ENCODE measurements around the gene XPO6. TPM values are rescaled to one million over a fixed set of nuclear protein-coding genes. Genes with fewer than 3 reads are reported as not detected.

The XPO6 gene
- total and polyA plus RNA-seq, 4 donors = 27.5 to 50.0 (median 36.0) TPM

- WGBS = 93% methylated on average over 2 of the region's 2 CpGs
- Histone ChIP-seq H3K27me3 (ENCODE audit: control insufficient read depth in 4 of 4, insufficient read depth in 4 of 4, low read length in 3 of 4) (no peaks in the 10 kb centered on the region), H3K4me3 (ENCODE audit: low read depth in 1 of 3, low read length in 3 of 3) (no peak overlapping the region), H3K27ac (ENCODE audit: low read depth in 1 of 2, low read length in 2 of 2) (no peak overlapping the region), H3K36me3 (ENCODE audit: control insufficient read depth in 4 of 4, insufficient read depth in 3 of 4, low read depth in 1 of 4, low read length in 3 of 4) (peaks cover 8 to 54% (median 27%) of the 10 kb centered on the region in 4 donors), H3K9ac (ENCODE audit: low read depth in 1 of 2, low read length in 2 of 2) (no peak overlapping the region), H3K4me1 (ENCODE audit: control insufficient read depth in 4 of 4, insufficient read depth in 4 of 4, low read length in 3 of 4) (peaks cover 0 to 2% (median 0%) of the 10 kb centered on the region in 4 donors), H3K9me3 (ENCODE audit: control insufficient read depth in 4 of 4, low read length in 3 of 4) (no peaks in the 10 kb centered on the region)
- DNase-seq (ENCODE audit: low spot score) = no peak
- TF ChIP-seq REST (IDR thresholded peaks at IDR 0.05) (no peak), ATF3 (IDR thresholded peaks at IDR 0.05) (no peak), RXRA (IDR thresholded peaks at IDR 0.05) (no peak), MAX (IDR thresholded peaks at IDR 0.05) (no peak), TAF1 (conservative IDR thresholded peaks at IDR 0.05) (no peak), FOXA2 (IDR thresholded peaks at IDR 0.05) (no peak), FOXA1 (IDR thresholded peaks at IDR 0.05) (no peak), NR2F2 (IDR thresholded peaks at IDR 0.05) (no peak), GABPA (IDR thresholded peaks at IDR 0.05 in 1 of 2, conservative IDR thresholded peaks at IDR 0.05 in 1 of 2) (no peak), EGR1 (IDR thresholded peaks at IDR 0.05; ENCODE audit: low read depth in 2 of 2) (no peak), SP1 (IDR thresholded peaks at IDR 0.05) (no peak), HNF4G (IDR thresholded peaks at IDR 0.05) (no peak), ZBTB33 (IDR thresholded peaks at IDR 0.05) (no peak), HNF4A (conservative IDR thresholded peaks at IDR 0.05) (no peak), RAD21 (IDR thresholded peaks at IDR 0.05) (no peak), YY1 (IDR thresholded peaks at IDR 0.05) (no peak), JUND (IDR thresholded peaks at IDR 0.05) (no peak)
- TF ChIP-seq, protein P1, sequence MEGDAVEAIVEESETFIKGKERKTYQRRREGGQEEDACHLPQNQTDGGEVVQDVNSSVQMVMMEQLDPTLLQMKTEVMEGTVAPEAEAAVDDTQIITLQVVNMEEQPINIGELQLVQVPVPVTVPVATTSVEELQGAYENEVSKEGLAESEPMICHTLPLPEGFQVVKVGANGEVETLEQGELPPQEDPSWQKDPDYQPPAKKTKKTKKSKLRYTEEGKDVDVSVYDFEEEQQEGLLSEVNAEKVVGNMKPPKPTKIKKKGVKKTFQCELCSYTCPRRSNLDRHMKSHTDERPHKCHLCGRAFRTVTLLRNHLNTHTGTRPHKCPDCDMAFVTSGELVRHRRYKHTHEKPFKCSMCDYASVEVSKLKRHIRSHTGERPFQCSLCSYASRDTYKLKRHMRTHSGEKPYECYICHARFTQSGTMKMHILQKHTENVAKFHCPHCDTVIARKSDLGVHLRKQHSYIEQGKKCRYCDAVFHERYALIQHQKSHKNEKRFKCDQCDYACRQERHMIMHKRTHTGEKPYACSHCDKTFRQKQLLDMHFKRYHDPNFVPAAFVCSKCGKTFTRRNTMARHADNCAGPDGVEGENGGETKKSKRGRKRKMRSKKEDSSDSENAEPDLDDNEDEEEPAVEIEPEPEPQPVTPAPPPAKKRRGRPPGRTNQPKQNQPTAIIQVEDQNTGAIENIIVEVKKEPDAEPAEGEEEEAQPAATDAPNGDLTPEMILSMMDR (IDR thresholded peaks at IDR 0.05; ENCODE audit: low read depth, low read length, missing input control) = no peak
Measured at GRCh38 chr16:28171816-28172215, 39.9 kb downstream of the XPO6 start.
